Measurements from ENCODE around the gene PARD3B.

DNA sequence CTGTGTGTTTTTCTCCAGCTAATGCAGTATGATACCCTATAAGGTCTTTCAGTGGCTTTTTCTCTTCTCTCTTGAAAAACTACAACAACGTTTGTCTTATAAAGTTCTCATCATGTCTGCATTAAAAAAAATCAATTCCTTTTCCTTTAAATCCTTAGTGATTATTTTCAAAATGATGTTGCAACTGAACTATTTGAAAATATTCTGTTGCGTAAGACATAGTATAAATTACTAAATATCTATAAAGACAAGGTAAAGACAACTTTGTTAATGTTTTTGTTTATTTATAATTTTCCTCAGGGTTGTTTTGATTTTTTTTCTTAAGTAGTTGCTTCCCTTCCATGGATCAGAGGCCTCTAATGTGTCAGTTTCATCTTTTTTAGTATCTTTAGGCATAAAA, 21.2 kb downstream of the PARD3B start:
- TF ChIP-seq, protein P1, sequence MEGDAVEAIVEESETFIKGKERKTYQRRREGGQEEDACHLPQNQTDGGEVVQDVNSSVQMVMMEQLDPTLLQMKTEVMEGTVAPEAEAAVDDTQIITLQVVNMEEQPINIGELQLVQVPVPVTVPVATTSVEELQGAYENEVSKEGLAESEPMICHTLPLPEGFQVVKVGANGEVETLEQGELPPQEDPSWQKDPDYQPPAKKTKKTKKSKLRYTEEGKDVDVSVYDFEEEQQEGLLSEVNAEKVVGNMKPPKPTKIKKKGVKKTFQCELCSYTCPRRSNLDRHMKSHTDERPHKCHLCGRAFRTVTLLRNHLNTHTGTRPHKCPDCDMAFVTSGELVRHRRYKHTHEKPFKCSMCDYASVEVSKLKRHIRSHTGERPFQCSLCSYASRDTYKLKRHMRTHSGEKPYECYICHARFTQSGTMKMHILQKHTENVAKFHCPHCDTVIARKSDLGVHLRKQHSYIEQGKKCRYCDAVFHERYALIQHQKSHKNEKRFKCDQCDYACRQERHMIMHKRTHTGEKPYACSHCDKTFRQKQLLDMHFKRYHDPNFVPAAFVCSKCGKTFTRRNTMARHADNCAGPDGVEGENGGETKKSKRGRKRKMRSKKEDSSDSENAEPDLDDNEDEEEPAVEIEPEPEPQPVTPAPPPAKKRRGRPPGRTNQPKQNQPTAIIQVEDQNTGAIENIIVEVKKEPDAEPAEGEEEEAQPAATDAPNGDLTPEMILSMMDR (IDR thresholded peaks at IDR 0.05) = no peak
- no peak for TF ChIP-seq POLR2A (IDR thresholded peaks at IDR 0.05)
- TF ChIP-seq POLR2AphosphoS5 (IDR thresholded peaks at IDR 0.05) = no peak

Measured in prostate gland (tissue), 2 donors.